PC-3 (cell line): ENCODE data around the gene SCN4B. TPM values are rescaled to one million over a fixed set of nuclear protein-coding genes. Genes with fewer than 3 reads are reported as not detected.

ENCODE experiments used
- ATAC-seq: fragments of 200-7000 bp; cut with Tn5 transposase; 2 replicates; pipeline ENCODE4 v1.9.1; 2020; ENCODE audit warnings: mild to moderate bottlenecking, moderate library complexity
- BruUV-seq: library from RNA; stranded (reverse); fragments of 400-500 nt; replicated peaks from 2 replicates; lab custom pipeline; 2021; lab: Mats Ljungman, UMichigan
- CTCF ChIA-PET: fragments of 300-600 bp; sonication (Branson Sonifier 250); formaldehyde crosslinking; loops from one replicate; lab custom pipeline; 2022; ENCODE audit warnings: antibody characterized with exemption; lab: Charles Lee
- POLR2A ChIA-PET: fragments of 300-600 bp; sonication (Branson Sonifier 250); formaldehyde crosslinking; loops from one replicate; lab custom pipeline; 2022; ENCODE audit warnings: antibody characterized with exemption; ENCODE audit not compliant: unreplicated experiment; lab: Charles Lee
- DNase-seq: peaks from one replicate; pipeline ENCODE4 v3.0.0-alpha.2; 2015
- H2AFZ ChIP-seq: fragments of 300-600 bp; sonication (generic); 2 replicates; pipeline ENCODE4 v1.6.0; 2016; ENCODE audit warnings: antibody characterized with exemption, low read length
- H3F3A ChIP-seq: fragments of 300-600 bp; sonication (generic); one replicate; pipeline ENCODE4 v1.6.0; 2017; ENCODE audit warnings: antibody characterized with exemption, low read length, control low read depth, mild to moderate bottlenecking; ENCODE audit not compliant: unreplicated experiment
- H3K27ac ChIP-seq: fragments of 300-600 bp; sonication (generic); 2 replicates; pipeline ENCODE4 v1.5.1; 2016; ENCODE audit warnings: mild to moderate bottlenecking, low read length
- H3K27me3 ChIP-seq: fragments of 300-600 bp; sonication (generic); 2 replicates; pipeline ENCODE4 v1.6.1; 2016; ENCODE audit warnings: low read length, mixed read lengths
- H3K36me3 ChIP-seq: fragments of 300-600 bp; sonication (generic); 2 replicates; pipeline ENCODE4 v1.6.1; 2016; ENCODE audit warnings: low read depth, mixed run types, low read length, mixed read lengths
- H3K4me1 ChIP-seq: fragments of 300-600 bp; sonication (generic); 2 replicates; pipeline ENCODE4 v1.5.1; 2016; ENCODE audit warnings: low read length; ENCODE audit not compliant: insufficient read depth
- H3K4me2 ChIP-seq: fragments of 300-600 bp; sonication (generic); 2 replicates; pipeline ENCODE4 v1.6.0; 2016; ENCODE audit warnings: low read length
- H3K4me3 ChIP-seq: fragments of 300-600 bp; sonication (generic); 2 replicates; pipeline ENCODE4 v1.5.1; 2016; ENCODE audit warnings: mild to moderate bottlenecking, low read length, mixed read lengths
- H3K79me2 ChIP-seq: fragments of 300-600 bp; sonication (generic); 2 replicates; pipeline ENCODE4 v1.6.1; 2017; ENCODE audit warnings: low read length, mixed read lengths
- H3K9ac ChIP-seq: fragments of 300-600 bp; sonication (generic); 2 replicates; pipeline ENCODE4 v1.6.0; 2016; ENCODE audit warnings: mild to moderate bottlenecking, low read length
- H3K9me2 ChIP-seq: fragments of 300-600 bp; sonication (generic); replicated peaks from 2 replicates; pipeline ENCODE4 v1.6.1; 2016; ENCODE audit warnings: mixed run types, low read length, mixed read lengths
- H3K9me3 ChIP-seq: fragments of 300-600 bp; sonication (generic); 2 replicates; pipeline ENCODE4 v1.6.1; 2016; ENCODE audit warnings: low read length, mixed read lengths
- H4K20me1 ChIP-seq: fragments of 300-600 bp; sonication (generic); 2 replicates; pipeline ENCODE4 v1.6.1; 2016; ENCODE audit warnings: low read length, mixed read lengths
- CTCF ChIP-seq: fragments of 300-600 bp; sonication (generic); conservative IDR thresholded peaks from 2 replicates; pipeline ENCODE4 v1.5.1; 2017; ENCODE audit warnings: antibody characterized with exemption, low read depth, mild to moderate bottlenecking, low read length
- EZH2 ChIP-seq: fragments of 300-600 bp; sonication (generic); IDR thresholded peaks from one replicate; pipeline ENCODE4 v1.6.1; 2017; ENCODE audit warnings: antibody characterized with exemption, mild to moderate bottlenecking, low read length; ENCODE audit not compliant: unreplicated experiment
- EZH2phosphoT487 ChIP-seq: fragments of 300-600 bp; sonication (generic); IDR thresholded peaks from 2 replicates; pipeline ENCODE4 v1.6.1; 2018; ENCODE audit warnings: mild to moderate bottlenecking, antibody characterized with exemption, low read length, borderline replicate concordance
- intact Hi-C: fragments of 100-400 bp; cut with micrococcal nuclease; formaldehyde crosslinking; loops from 2 replicates; pipeline ENCODE4 v1.9.0; 2023
- total RNA-seq: library from RNA; depleted of rRNA; stranded (reverse); fragments of >200 nt; gene quantifications from 2 replicates; pipeline ENCODE4 v1.2.3, GENCODE V29; 2014

SCN4B gene
- total RNA-seq, 1 experiment from 2014 or later = not detected

DNA sequence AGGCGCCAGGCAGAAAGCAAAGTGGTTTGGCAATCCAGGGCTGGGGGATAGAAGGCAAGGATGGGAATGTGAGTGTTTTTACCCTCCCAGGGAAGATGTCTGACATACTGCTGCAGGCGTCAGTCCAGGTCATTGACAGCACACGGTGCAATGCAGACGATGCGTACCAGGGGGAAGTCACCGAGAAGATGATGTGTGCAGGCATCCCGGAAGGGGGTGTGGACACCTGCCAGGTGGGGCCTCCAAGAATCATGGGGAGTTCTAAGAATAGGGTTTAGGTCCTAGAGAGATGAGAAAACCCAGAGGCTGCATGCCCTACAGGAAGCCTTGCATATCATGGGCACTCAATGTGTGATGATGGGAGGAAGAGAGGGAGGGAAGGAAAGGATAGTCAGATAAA is 37.6 kb downstream of the SCN4B start:
- no TSS peak for BruUV-seq

DNA sequence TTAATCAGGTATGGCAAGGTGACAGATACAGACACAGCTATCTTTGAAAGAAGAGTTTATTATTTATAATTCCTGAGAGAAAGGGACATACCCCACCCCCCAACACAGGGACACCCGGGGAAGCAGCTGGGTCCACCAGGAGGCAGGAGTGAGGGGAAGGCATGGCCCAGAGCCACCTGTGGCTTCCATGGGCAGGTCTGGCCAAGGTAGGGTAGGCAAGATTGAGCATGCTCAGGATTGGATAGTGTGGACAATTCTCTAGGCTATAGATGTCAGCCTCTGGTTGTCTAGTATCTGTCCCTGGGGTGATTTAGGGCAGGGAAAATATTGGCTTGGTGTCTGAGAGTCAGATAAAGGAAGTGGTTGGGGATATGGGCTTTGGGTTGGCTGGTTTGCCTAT is 38.4 kb downstream of the SCN4B start:
- H3K9me2 ChIP-seq = no peaks in the 10 kb centered on the region
- DNase-seq (no peak), ATAC-seq (no peak)
- ChIA-PET CTCF (no interaction called here), POLR2A (no interaction called here)
- no peaks in the 10 kb centered on the region for H3K36me3 ChIP-seq
- H3K9me3 ChIP-seq = no peaks in the 10 kb centered on the region
- H4K20me1 ChIP-seq = no peaks in the 10 kb centered on the region
- no peak overlapping the region for H3K9ac ChIP-seq
- H3K4me3 ChIP-seq = no peak overlapping the region
- H3F3A ChIP-seq = no peaks in the 10 kb centered on the region
- no peaks in the 10 kb centered on the region for H3K79me2 ChIP-seq
- H3K4me2 ChIP-seq = no peak overlapping the region
- no TSS peak for BruUV-seq
- TF ChIP-seq EZH2phosphoT487 (no peak), EZH2 (no peak), CTCF (no peak)
- intact Hi-C loops = no loop called here
- H3K27me3 ChIP-seq = peaks cover 66% of the 10 kb centered on the region; the same call in 1 of the 2 replicates
- H3K27ac ChIP-seq = no peak overlapping the region
- no peaks in the 10 kb centered on the region for H3K4me1 ChIP-seq
- no peak overlapping the region for H2AFZ ChIP-seq

More for the DNA sequence above, 37.6 kb downstream of the SCN4B start:
- Histone ChIP-seq H3K27ac (no peak overlapping the region), H4K20me1 (no peaks in the 10 kb centered on the region), H3K9me2 (no peaks in the 10 kb centered on the region), H3K4me2 (no peak overlapping the region), H3K9me3 (no peaks in the 10 kb centered on the region), H3K36me3 (no peaks in the 10 kb centered on the region), H3F3A (no peaks in the 10 kb centered on the region), H3K9ac (no peak overlapping the region), H3K4me3 (no peak overlapping the region), H3K79me2 (no peaks in the 10 kb centered on the region), H3K4me1 (no peaks in the 10 kb centered on the region), H3K27me3 (peaks cover 65% of the 10 kb centered on the region; the same call in 1 of the 2 replicates), H2AFZ (no peak overlapping the region)
- ChIA-PET CTCF (no interaction called here), POLR2A (no interaction called here)
- intact Hi-C loops = no loop called here
- ATAC-seq (no peak), DNase-seq (no peak)
- TF ChIP-seq EZH2phosphoT487 = no peak

- H3K36me3 ChIP-seq = no peaks in the 10 kb centered on the region
- no peaks in the 10 kb centered on the region for H3K9me3 ChIP-seq
- H3K4me3 ChIP-seq = no peak overlapping the region
- DNase-seq = no peak
- no peak overlapping the region for H2AFZ ChIP-seq
- H4K20me1 ChIP-seq = no peaks in the 10 kb centered on the region
- POLR2A ChIA-PET = no interaction called here
- no TSS peak for BruUV-seq
- ATAC-seq = no peak
- no peaks in the 10 kb centered on the region for H3K4me1 ChIP-seq
- TF ChIP-seq CTCF (no peak), EZH2phosphoT487 (no peak), EZH2 (no peak)
- no peak overlapping the region for H3K27ac ChIP-seq
- no peak overlapping the region for H3K4me2 ChIP-seq
- H3K9me2 ChIP-seq = no peaks in the 10 kb centered on the region
- intact Hi-C loops = no loop called here
- CTCF ChIA-PET = no interaction called here
- H3F3A ChIP-seq = no peaks in the 10 kb centered on the region
- peaks cover 65% of the 10 kb centered on the region for H3K27me3 ChIP-seq
- no peak overlapping the region for H3K9ac ChIP-seq
- H3K79me2 ChIP-seq = no peaks in the 10 kb centered on the region
These were observed 39.8 kb downstream of the SCN4B start for GRCh38 chr11:118112711-118113430.
